ENCODE measurements around the gene MAPK1. TPM values are rescaled to one million over a fixed set of nuclear protein-coding genes. Genes with fewer than 3 reads are reported as not detected.
"Not testable (repeated sequence)": the region's sequence is repeated elsewhere in the genome, so short reads cannot be mapped to it uniquely, and the experiment has no call there.

Gene MAPK1
- total RNA-seq, 2 donors from 2014 or later: 107 to 154 TPM

DNA sequence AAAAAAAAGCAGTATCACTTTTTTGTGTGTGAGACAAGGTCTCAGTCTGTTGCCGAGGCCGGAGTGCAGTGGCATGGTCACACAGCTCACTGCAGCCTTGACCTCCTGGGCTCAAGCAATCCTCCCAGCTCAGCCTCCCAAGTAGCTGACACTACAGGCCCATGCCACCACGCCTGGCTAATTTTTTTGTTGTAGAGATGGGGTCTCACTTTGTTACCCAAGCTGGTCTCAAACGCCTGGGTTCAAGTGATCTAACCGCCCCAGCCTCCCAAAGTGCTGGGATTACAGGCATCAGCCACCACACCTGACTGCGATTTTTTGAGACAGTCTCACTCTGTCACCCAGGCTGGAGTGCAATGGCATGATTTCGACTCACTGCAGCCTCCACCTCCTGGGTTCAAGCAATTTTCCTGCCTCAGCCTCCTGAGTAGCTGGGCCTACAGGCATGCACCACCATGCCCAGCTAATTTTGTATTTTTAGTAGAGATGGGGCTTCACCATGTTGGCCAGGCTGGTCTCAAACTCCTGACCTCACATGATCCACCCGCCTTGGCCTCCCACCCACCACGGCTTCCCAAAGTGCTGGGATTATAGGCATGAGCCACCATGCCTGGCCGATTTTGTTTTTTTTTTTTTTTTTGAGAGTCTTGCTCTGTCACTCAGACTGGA, 147.1 kb downstream of the MAPK1 start:
- not testable (repeated sequence) for H3K4me3 Mint-ChIP-seq; H3K27me3 Mint-ChIP-seq (ENCODE audit: low read depth); ATAC-seq (replicated peaks in 1 of 2); H3K9me3 Mint-ChIP-seq; DNase-seq; H3K36me3 Mint-ChIP-seq (ENCODE audit: insufficient read depth in 2 of 2); H3K4me1 Mint-ChIP-seq (ENCODE audit: low read depth); H3K27ac Mint-ChIP-seq

DNA sequence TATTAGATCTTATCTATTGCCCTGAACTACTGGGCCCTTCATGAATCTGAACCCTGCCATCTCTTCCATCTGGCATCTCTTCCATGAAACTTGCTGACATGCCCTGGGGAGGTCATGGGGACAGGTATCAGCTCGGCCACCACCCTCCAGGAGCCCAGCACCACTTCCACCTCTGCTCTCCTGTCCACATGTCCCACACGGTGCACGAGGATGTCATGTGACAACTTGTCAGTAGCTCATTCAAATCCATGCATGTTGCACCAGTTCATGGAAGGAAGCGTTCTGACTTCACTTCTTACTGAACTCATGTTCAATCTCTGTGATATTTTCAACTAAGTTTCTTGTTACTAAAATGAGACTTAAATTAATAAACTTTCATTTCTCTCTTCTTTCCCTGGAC, 148.4 kb downstream of the MAPK1 start:
- Mint-ChIP-seq H3K4me3 (no peak overlapping the region), H3K4me1 (ENCODE audit: low read depth) (peaks cover 5% of the 10 kb centered on the region), H3K9me3 (no peaks in the 10 kb centered on the region), H3K27ac (no peak overlapping the region), H3K36me3 (ENCODE audit: insufficient read depth in 2 of 2) (no peaks in the 10 kb centered on the region), H3K27me3 (ENCODE audit: low read depth) (no peaks in the 10 kb centered on the region)
- no peak for ATAC-seq (replicated peaks in 1 of 2)
- no peak for DNase-seq

DNA sequence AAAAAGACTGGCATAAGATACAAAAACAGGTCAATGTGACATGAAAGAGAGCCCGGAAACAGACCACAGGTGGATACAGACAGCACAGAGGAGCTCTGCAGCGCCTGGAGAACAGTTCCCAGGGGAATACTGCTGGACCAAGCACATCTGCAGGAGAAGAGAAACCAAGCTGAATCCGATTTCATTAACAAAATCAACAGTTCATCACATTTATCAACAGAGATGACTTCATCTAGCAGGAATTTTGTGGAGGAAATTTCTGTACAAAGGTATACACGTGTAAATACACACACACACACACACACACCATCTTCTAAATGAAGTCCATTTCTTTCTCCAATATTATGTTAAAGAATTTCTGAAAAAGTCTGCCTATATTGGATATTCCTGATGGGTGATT, 148.9 kb downstream of the MAPK1 start:
- no peaks in the 10 kb centered on the region for H3K27me3 Mint-ChIP-seq (ENCODE audit: low read depth)
- H3K9me3 Mint-ChIP-seq: no peaks in the 10 kb centered on the region
- peaks cover 7% of the 10 kb centered on the region for H3K4me1 Mint-ChIP-seq (ENCODE audit: low read depth)
- no peaks in the 10 kb centered on the region for H3K36me3 Mint-ChIP-seq (ENCODE audit: insufficient read depth in 2 of 2)
- H3K4me3 Mint-ChIP-seq: no peak overlapping the region
- DNase-seq (no peak), ATAC-seq (replicated peaks in 1 of 2) (no peak)
- H3K27ac Mint-ChIP-seq: no peak overlapping the region

DNA sequence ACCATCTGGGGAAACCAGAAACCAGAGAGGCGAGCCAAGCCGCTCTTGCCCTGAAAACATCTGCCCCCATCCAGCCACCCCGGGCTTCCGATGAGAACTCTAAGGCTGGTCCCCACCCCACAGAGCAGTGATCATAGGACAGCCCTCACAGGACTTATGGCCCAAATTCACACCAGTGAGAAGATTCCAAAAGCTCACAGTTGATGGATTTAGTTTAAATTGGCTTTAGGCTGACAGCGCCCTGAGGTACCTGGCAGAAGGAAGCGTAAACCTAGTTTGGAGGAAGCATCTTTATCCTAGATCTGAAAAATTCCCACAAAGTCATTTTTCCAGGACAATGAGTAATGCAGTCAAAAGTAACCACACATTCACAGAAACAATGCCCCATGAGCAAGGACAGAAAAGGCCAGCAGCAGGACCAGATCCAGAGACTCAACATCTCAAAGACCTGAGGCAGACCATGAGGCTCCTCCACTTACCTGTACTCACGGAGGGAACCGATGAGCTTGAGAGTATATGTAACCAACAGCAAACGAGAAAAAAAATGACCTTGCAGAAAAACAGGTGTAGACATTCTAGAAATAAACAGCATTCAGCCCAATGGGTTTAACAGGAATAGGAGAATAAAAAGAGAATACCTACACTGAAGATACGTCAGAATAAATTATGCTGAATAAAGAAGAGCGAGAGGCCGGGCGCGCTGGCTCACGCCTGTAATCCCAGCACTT, 150.9 kb downstream of the MAPK1 start:
- not testable (repeated sequence) for H3K4me3 Mint-ChIP-seq; H3K9me3 Mint-ChIP-seq; ATAC-seq (replicated peaks in 1 of 2); DNase-seq; H3K27me3 Mint-ChIP-seq (ENCODE audit: low read depth); H3K27ac Mint-ChIP-seq; H3K36me3 Mint-ChIP-seq (ENCODE audit: insufficient read depth in 2 of 2)
- H3K4me1 Mint-ChIP-seq (ENCODE audit: low read depth): peaks cover 15% of the 10 kb centered on the region

DNA sequence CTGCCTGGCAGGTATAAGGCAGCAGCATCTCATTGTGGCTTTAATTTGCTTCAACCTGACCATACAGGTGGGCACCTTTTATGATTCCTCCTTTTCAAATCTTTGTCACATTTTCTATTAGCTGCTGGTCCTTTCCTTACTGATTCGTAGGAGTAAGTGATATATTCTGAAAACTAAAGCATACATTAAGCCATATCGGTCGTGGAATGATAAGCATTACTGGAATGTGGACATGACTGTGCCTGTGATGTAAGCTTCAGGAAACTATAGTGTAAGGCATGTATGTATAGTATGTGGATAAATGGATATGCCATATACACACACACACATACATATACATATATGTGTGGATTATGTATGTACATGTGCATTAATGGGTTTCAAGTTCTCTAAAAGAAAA, 152.7 kb downstream of the MAPK1 start:
- H3K36me3 Mint-ChIP-seq (ENCODE audit: insufficient read depth in 2 of 2): no peaks in the 10 kb centered on the region
- H3K4me1 Mint-ChIP-seq (ENCODE audit: low read depth): peaks cover 15% of the 10 kb centered on the region
- no peaks in the 10 kb centered on the region for H3K9me3 Mint-ChIP-seq
- H3K4me3 Mint-ChIP-seq: no peak overlapping the region
- ATAC-seq (replicated peaks in 1 of 2): no peak
- no peaks in the 10 kb centered on the region for H3K27me3 Mint-ChIP-seq (ENCODE audit: low read depth)
- DNase-seq: no peak
- H3K27ac Mint-ChIP-seq: no peak overlapping the region

DNA sequence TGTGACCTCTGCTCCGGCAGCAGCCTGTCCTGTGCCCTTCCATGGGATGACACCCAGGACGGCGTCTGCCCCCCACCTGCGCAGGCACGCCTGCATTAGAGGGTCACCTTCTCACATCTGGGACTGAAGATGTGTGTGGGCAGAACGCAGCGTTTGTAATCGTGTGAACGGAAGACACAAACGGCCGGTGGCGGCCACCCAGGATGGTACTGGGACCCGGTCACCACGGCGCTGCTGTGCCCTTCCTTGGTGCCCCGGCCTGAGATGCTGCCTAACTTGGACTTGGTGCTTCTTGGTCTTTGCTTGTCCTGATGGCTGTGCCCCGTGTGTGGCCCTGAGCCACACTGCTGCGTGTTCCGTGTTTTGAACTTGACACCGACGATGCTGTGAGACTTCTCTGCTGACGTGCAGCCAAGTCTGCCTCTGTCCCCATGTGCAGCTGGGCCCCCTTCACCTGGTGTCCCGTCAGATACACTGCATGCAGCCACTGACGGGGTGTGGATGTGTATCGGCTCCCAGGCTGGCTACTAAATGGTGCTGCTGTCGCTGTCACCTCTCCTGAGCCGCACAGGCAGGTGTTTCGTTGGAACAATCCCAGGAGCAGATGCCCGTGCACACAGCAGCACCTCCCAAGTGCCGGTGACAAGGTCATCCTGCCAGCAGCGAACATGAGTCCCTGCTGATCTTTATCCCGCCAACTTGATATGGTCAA, 153.2 kb downstream of the MAPK1 start:
- Mint-ChIP-seq H3K27me3 (ENCODE audit: low read depth) (no peaks in the 10 kb centered on the region), H3K9me3 (no peaks in the 10 kb centered on the region)
- no peak for ATAC-seq (replicated peaks in 1 of 2)

DNA sequence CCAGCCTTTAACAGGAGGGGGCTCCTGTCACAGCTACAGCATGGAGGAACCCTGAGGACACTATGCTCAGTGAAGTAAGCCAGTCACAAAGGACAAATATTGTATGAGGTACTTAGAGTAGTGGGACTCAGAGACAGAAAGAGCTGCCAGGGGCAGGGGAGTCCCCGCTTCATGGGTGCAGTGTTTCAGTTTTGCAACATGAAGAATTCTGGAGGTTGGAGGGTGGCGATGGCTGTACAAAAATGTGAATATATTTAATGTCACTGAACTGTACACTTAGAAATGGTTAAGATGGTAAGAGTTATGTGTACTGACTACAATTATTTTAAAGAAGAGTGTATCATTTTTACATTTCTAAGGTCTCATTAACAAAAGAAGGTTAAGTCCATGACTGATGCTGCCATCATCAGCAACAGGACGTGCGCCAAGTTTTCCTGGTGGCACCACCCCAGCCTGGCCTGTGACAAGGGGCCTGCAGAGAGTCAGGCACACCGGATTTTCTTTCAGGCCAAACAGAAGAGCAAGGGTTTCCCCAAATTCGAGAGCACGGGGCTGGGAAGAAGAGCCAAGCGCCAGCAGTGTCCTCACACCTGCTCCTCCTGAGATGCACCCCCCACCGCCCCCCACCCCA, 153.9 kb downstream of the MAPK1 start:
- H3K4me3 Mint-ChIP-seq: peak overlapping the region; percentile 72 to 78
- no peaks in the 10 kb centered on the region for H3K36me3 Mint-ChIP-seq (ENCODE audit: insufficient read depth in 2 of 2)
- DNase-seq: no peak
- peaks cover 10% of the 10 kb centered on the region for H3K4me1 Mint-ChIP-seq (ENCODE audit: low read depth)
- H3K27ac Mint-ChIP-seq: no peak overlapping the region
- no peaks in the 10 kb centered on the region for H3K27me3 Mint-ChIP-seq (ENCODE audit: low read depth)
- peak; percentile 62 to 66 for ATAC-seq (replicated peaks in 1 of 2)
- H3K9me3 Mint-ChIP-seq: no peaks in the 10 kb centered on the region

More for the DNA sequence above, 153.2 kb downstream of the MAPK1 start:
- Mint-ChIP-seq H3K36me3 (ENCODE audit: insufficient read depth in 2 of 2) (no peaks in the 10 kb centered on the region), H3K4me3 (no peak overlapping the region), H3K27ac (no peak overlapping the region), H3K4me1 (ENCODE audit: low read depth) (peaks cover 15% of the 10 kb centered on the region)
- no peak for DNase-seq

DNA sequence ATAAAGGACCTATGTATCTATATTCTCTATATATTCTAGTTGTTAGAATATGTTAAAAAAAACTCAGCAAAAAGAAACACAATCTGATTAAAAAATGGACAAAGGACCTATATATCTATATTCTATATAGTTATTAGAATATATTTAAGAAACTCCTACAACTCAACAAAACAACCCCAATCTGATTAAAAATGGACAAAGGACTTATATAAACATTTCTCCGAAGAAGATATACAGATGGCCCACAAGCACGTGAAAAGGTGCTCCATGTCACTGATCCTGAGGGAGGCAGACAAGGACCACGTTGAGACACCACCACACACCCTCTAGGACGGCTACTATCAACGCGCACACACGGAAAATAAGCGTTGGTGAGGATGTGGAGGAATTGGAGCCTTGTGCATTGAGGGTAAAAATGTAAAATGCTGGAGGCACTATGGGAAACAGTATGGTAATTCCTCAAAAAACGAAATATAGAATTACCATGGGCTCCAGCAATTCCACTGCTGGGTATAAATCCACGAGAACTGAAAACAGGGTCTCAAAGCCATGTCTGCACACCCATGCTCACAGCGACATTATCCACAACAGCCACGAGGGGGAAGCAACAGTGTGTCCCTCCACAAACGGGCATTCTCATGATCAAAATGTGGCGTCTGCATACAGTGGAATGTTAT, 154.6 kb downstream of the MAPK1 start:
- H3K27me3 Mint-ChIP-seq (ENCODE audit: low read depth): no peaks in the 10 kb centered on the region
- DNase-seq: peak; percentile 56 to 59
- H3K27ac Mint-ChIP-seq: no peak overlapping the region
- no peaks in the 10 kb centered on the region for H3K36me3 Mint-ChIP-seq (ENCODE audit: insufficient read depth in 2 of 2)
- no peaks in the 10 kb centered on the region for H3K9me3 Mint-ChIP-seq
- peak overlapping the region; percentile 72 to 78 for H3K4me3 Mint-ChIP-seq
- peak; percentile 88 to 92 for ATAC-seq (replicated peaks in 1 of 2)
- peaks cover 10% of the 10 kb centered on the region for H3K4me1 Mint-ChIP-seq (ENCODE audit: low read depth)

DNA sequence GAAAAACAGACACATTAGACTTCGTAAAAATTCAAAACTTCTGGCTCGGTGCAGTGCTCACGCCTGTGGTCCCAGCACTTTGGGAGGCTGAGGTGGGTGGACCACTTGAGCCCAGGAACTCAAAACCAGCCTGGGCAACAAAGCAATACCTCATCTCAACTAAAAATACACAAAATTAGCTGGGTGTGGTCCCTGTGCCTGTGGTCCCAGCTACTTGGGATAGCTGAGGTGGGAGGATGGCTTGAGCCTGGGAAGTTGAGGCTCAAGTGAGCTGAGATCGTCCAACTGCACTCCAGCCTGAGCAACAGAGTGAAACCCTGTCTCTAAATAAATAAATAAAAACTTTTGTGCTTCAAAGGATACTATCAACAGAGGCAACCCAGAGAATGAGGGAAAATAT, 155.6 kb downstream of the MAPK1 start:
- no peaks in the 10 kb centered on the region for H3K9me3 Mint-ChIP-seq
- H3K27me3 Mint-ChIP-seq (ENCODE audit: low read depth): no peaks in the 10 kb centered on the region
- peaks cover 10% of the 10 kb centered on the region for H3K4me1 Mint-ChIP-seq (ENCODE audit: low read depth)
- no peak for DNase-seq
- no peak overlapping the region for H3K27ac Mint-ChIP-seq
- ATAC-seq (replicated peaks in 1 of 2): no peak
- no peaks in the 10 kb centered on the region for H3K36me3 Mint-ChIP-seq (ENCODE audit: insufficient read depth in 2 of 2)
- H3K4me3 Mint-ChIP-seq: no peak overlapping the region

DNA sequence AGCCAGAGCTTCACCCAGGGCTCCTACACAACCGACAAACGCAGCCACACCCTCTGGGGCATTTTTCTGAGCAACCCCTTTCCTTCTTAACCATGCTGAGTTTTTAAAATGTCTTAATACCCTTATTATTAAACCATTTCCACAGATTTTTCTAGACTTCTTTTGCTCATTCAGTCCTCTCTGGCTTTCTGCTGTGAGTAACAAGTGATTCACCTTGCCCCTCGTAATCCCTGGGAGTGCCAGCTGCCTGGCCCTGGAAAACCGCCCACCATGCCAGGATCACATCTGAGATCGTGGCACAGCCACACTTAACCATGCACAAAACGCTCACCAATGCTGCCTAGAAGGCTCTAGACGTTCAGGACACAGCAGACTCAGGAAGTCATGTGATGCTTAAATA, 157.3 kb downstream of the MAPK1 start:
- no peak overlapping the region for H3K27ac Mint-ChIP-seq
- no peak overlapping the region for H3K4me3 Mint-ChIP-seq
- no peak for DNase-seq
- no peak for ATAC-seq (replicated peaks in 1 of 2)
- H3K9me3 Mint-ChIP-seq: no peaks in the 10 kb centered on the region
- no peaks in the 10 kb centered on the region for H3K36me3 Mint-ChIP-seq (ENCODE audit: insufficient read depth in 2 of 2)
- no peaks in the 10 kb centered on the region for H3K27me3 Mint-ChIP-seq (ENCODE audit: low read depth)
- H3K4me1 Mint-ChIP-seq (ENCODE audit: low read depth): peaks cover 10% of the 10 kb centered on the region

DNA sequence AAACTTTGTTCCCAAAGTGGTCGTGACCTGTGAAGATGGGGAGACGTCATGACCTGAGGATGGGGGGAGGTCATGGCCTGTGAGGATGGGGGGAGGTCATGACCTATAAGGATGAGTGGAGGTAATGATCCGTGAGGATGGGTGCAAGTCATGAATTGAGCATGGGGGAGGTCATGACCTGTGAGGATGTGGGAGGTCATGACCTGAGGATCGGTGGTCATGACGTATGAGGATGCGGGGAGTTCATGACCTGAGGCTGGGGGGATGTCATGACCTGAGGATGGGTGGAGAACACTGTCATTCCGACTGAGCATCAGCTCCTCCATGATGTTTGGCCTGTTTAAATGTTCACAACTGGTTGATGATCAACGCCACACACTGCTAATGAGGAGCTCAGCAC, 157.8 kb downstream of the MAPK1 start:
- DNase-seq (no peak), ATAC-seq (replicated peaks in 1 of 2) (no peak)
- no peak overlapping the region for H3K4me3 Mint-ChIP-seq
- H3K9me3 Mint-ChIP-seq: no peaks in the 10 kb centered on the region
- H3K27ac Mint-ChIP-seq: no peak overlapping the region
- H3K36me3 Mint-ChIP-seq (ENCODE audit: insufficient read depth in 2 of 2): no peaks in the 10 kb centered on the region
- H3K4me1 Mint-ChIP-seq (ENCODE audit: low read depth): peaks cover 10% of the 10 kb centered on the region
- H3K27me3 Mint-ChIP-seq (ENCODE audit: low read depth): no peaks in the 10 kb centered on the region

DNA sequence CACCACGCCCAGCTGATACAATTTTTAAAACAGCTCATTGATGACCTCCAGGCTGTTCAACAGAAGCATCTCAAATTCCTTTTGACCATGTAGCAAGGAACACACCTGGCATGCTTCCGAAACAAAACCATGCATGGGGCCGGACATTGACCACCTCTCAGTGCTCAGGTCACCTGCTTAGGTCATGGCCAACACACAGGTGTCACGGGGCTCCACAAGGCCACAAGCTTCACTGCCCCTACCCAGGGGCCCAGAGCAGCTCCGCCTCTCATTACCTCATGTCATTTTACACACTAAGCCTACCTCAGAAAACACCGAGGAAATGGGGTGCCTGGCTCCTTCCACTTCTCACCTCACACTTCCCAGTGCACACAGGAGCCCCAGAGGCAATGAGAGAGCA, 158.5 kb downstream of the MAPK1 start:
- Mint-ChIP-seq H3K27ac (no peak overlapping the region), H3K4me1 (ENCODE audit: low read depth) (peaks cover 10% of the 10 kb centered on the region), H3K27me3 (ENCODE audit: low read depth) (no peaks in the 10 kb centered on the region), H3K36me3 (ENCODE audit: insufficient read depth in 2 of 2) (no peaks in the 10 kb centered on the region), H3K4me3 (no peak overlapping the region), H3K9me3 (no peaks in the 10 kb centered on the region)
- ATAC-seq (replicated peaks in 1 of 2) (no peak), DNase-seq (no peak)

DNA sequence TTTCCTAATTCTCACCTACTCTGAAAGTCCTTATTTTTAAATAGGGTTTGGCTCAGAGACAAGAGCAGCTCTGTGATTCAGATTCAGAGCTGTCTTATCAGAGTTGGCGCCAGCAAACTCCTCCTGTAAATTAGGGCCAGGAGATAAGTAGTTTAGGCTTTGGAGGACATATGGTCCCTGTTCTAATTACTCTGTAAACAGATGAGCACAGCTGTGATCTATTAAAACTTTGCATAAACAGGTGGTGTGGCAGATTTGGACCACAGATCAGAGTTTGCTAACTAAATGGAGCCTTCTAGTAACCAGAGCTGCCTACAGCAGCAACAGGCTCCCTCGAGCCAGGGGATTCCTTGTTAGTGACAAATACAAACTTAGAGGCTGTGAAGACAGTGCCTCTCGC, 159.8 kb downstream of the MAPK1 start:
- Mint-ChIP-seq H3K4me1 (ENCODE audit: low read depth) (no peaks in the 10 kb centered on the region), H3K27me3 (ENCODE audit: low read depth) (no peaks in the 10 kb centered on the region), H3K9me3 (no peaks in the 10 kb centered on the region), H3K4me3 (no peak overlapping the region), H3K36me3 (ENCODE audit: insufficient read depth in 2 of 2) (no peaks in the 10 kb centered on the region), H3K27ac (no peak overlapping the region)
- DNase-seq (no peak), ATAC-seq (replicated peaks in 1 of 2) (no peak)
